Right atrium auricular region (tissue), 2 donors: Measurements from ENCODE around the gene NF2. TPM values are rescaled to one million over a fixed set of nuclear protein-coding genes. Genes with fewer than 3 reads are reported as not detected.

Experiments
- DNase-seq: peaks from one replicate; pipeline ENCODE4 v3.0.0-alpha.2; 2019; ENCODE audit warnings: low spot score
- H3K27ac ChIP-seq, 2 donors: fragments of 200-600 bp; sonication (generic); 1 replicate in 1 of 2; 2 replicates in 1 of 2; pipeline ENCODE4 v1.5.1; 2016 to 2019
- H3K27me3 ChIP-seq, 2 donors: fragments of 200-600 bp; sonication (generic); one replicate each; pipeline versions ENCODE4 v1.5.1 to v1.6.0; 2017 to 2019
- H3K36me3 ChIP-seq: fragments of 200-600 bp; sonication (generic); one replicate; pipeline ENCODE4 v1.5.1; 2016
- H3K4me1 ChIP-seq, 2 donors: fragments of 200-600 bp; sonication (generic); one replicate each; pipeline versions ENCODE4 v1.5.1 to v1.6.0; 2017 to 2019
- H3K4me3 ChIP-seq, 2 donors: fragments of 200-600 bp; sonication (generic); 1 replicate in 1 of 2; 2 replicates in 1 of 2; pipeline ENCODE4 v1.5.1; 2017 to 2019; ENCODE audit warnings: mild to moderate bottlenecking in 1 of 2, moderate library complexity in 1 of 2
- H3K9me3 ChIP-seq, 2 donors: fragments of 200-600 bp; sonication (generic); one replicate each; pipeline ENCODE4 v1.5.1; 2019
- CTCF ChIP-seq, 2 donors: fragments of 200-600 bp; sonication (generic); IDR thresholded peaks; one replicate each; pipeline ENCODE4 v1.5.1; 2019; ENCODE audit warnings: antibody characterized with exemption in 2 of 2
- total RNA-seq, 2 donors: library from RNA; depleted of rRNA; stranded (reverse); fragments of >200 nt; gene quantifications; one replicate each; pipeline ENCODE4 v1.1.0, GENCODE V29; 2016

Gene NF2
- total RNA-seq, 2 donors from 2014 or later, result 45.8 to 52.5 TPM

GRCh38 chr22:29636751-29637150 lies 33.3 kb downstream of the NF2 start:
- H3K4me1 ChIP-seq, result peaks cover 0 to 6% of the 10 kb centered on the region in 2 donors
- DNase-seq, result no peak
- no peak overlapping the region for H3K4me3 ChIP-seq
- no peaks in the 10 kb centered on the region for H3K27me3 ChIP-seq
- H3K36me3 ChIP-seq, result peaks cover 26% of the 10 kb centered on the region
- TF ChIP-seq CTCF (IDR thresholded peaks at IDR 0.05), result no peak
- H3K9me3 ChIP-seq, result no peaks in the 10 kb centered on the region
- no peak overlapping the region for H3K27ac ChIP-seq

GRCh38 chr22:29637181-29637580 lies 33.7 kb downstream of the NF2 start:
- Histone ChIP-seq H3K36me3 (peaks cover 30% of the 10 kb centered on the region), H3K9me3 (no peaks in the 10 kb centered on the region), H3K4me3 (no peak overlapping the region), H3K27ac (no peak overlapping the region), H3K27me3 (no peaks in the 10 kb centered on the region), H3K4me1 (peaks cover 0 to 5% of the 10 kb centered on the region in 2 donors)
- no peak for DNase-seq
- TF ChIP-seq CTCF (IDR thresholded peaks at IDR 0.05), result no peak

DNA sequence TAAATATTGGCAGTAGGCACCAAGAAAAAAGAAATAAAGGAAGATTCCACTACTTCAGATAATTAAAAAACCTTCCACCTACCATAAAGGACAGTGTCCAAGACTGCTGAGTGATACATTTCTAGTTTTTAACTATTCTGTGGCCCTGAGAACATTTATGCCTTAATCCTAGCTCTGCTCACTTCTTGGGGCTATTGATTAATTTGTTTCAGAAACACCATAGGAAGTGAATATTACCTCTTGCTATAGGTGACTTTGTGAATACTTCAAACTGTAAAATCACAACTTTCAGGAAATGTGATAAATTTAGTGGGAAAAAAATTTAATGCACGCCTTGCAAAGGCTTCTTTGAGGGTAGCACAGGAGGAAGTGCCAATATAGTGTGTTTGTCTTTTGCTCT lies 35.2 kb downstream of the NF2 start:
- Histone ChIP-seq H3K27me3 (no peaks in the 10 kb centered on the region), H3K9me3 (no peaks in the 10 kb centered on the region), H3K36me3 (peaks cover 39% of the 10 kb centered on the region), H3K27ac (no peak overlapping the region), H3K4me1 (peaks cover 0 to 4% of the 10 kb centered on the region in 2 donors), H3K4me3 (no peak overlapping the region)
- TF ChIP-seq CTCF (IDR thresholded peaks at IDR 0.05), result no peak
- no peak for DNase-seq

GRCh38 chr22:29639096-29639495 lies 35.7 kb downstream of the NF2 start:
- no peak overlapping the region for H3K4me3 ChIP-seq
- no peak overlapping the region for H3K27ac ChIP-seq
- TF ChIP-seq CTCF (IDR thresholded peaks at IDR 0.05), result no peak
- H3K27me3 ChIP-seq, result no peaks in the 10 kb centered on the region
- peaks cover 39% of the 10 kb centered on the region for H3K36me3 ChIP-seq
- no peak for DNase-seq
- H3K9me3 ChIP-seq, result no peaks in the 10 kb centered on the region
- no peaks in the 10 kb centered on the region for H3K4me1 ChIP-seq

- H3K27ac ChIP-seq, result no peak overlapping the region
- H3K36me3 ChIP-seq, result peaks cover 39% of the 10 kb centered on the region
- no peak for DNase-seq
- H3K9me3 ChIP-seq, result no peaks in the 10 kb centered on the region
- no peak overlapping the region for H3K4me3 ChIP-seq
- no peaks in the 10 kb centered on the region for H3K27me3 ChIP-seq
- H3K4me1 ChIP-seq, result no peaks in the 10 kb centered on the region
- TF ChIP-seq CTCF (IDR thresholded peaks at IDR 0.05), result no peak
Measured at GRCh38 chr22:29641042-29641699, 37.7 kb downstream of the NF2 start.
